Choroid plexus epithelial cell (primary cell): ENCODE results near the gene OAF.
A peak's percentile ranks its signal among the peaks of the same experiment; 100 is the strongest.

Experiments
- DNase-seq: peaks from one replicate; pipeline ENCODE4 v3.0.0-alpha.2; 2010; ENCODE audit warnings: low read depth
- H3K4me3 ChIP-seq: 2 replicates; pipeline ENCODE4 v1.5.1; 2011; ENCODE audit warnings: low read depth, mild to moderate bottlenecking, control low read depth, low read length, moderate library complexity
- TF ChIP-seq, protein P1 (sequence below): conservative IDR thresholded peaks from 2 replicates; pipeline ENCODE4 v1.5.1; 2011; ENCODE audit warnings: low read depth, mild to moderate bottlenecking, control low read depth, inconsistent platforms, low read length, moderate library complexity

OAF gene

DNA sequence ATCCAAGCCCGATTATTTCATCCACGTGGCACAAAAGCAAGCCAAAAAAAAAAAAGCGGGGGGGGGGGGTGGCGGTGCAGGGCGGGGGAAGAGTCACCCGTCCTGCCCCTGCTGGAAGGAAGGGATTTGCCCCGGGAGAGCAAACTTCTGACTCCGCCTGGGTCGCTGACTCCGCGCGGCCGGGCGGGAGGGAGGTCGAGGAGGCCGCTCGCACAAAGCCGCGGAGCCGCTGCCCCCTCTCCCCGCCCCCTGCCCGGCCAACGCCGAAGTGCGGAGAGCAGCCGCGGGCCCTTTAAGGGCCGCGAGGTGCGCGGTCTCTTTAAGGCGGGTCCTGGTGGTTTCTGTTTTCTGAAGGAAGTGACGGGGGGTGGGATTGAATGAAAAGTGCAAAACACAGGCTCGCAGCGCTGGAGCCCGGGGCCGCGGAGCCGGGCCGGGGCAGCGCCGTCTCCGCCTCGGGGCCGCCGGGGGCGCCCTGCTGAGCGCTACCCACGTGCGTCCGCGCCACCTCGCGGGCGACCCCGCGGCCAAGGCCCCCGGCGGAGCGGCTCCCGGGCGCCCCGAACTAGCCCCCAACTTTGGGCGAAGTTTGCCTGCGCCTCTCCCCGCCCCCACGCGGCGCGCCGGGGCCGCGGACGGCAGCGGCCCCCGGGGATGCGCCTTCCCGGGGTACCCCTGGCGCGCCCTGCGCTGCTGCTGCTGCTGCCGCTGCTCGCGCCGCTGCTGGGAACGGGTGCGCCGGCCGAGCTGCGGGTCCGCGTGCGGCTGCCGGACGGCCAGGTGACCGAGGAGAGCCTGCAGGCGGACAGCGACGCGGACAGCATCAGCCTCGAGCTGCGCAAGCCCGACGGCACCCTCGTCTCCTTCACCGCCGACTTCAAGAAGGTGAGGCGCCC, at the start of gene OAF:
OAF (plus strand) TSS at position 407 of the 896 bp plus-strand sequence; CDS start at position 655, 248 bp downstream.
- H3K4me3 ChIP-seq, result peak within 1 kb of the TSS; percentile 74
- peak; percentile 85 for DNase-seq
- TF ChIP-seq, protein P1, sequence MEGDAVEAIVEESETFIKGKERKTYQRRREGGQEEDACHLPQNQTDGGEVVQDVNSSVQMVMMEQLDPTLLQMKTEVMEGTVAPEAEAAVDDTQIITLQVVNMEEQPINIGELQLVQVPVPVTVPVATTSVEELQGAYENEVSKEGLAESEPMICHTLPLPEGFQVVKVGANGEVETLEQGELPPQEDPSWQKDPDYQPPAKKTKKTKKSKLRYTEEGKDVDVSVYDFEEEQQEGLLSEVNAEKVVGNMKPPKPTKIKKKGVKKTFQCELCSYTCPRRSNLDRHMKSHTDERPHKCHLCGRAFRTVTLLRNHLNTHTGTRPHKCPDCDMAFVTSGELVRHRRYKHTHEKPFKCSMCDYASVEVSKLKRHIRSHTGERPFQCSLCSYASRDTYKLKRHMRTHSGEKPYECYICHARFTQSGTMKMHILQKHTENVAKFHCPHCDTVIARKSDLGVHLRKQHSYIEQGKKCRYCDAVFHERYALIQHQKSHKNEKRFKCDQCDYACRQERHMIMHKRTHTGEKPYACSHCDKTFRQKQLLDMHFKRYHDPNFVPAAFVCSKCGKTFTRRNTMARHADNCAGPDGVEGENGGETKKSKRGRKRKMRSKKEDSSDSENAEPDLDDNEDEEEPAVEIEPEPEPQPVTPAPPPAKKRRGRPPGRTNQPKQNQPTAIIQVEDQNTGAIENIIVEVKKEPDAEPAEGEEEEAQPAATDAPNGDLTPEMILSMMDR, result no peak

DNA sequence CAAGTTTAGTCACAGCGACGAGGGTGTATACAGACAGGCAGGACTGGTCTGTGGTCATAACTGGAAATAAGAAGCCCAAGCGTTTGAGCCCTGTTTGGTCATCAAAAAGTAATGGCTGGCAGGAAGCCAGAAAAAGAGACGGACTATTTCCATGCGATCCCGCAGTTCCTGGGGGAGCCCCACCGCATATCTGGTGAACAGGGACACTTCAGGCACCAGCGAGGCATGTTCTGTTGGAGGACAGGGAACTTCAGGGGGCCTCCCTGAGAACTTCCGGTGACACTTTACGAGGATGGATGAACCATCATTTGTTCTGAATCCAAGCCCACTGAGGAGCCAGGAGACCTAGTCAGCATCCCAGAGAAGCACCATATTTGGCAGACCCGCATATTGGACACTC, 43.2 kb upstream of the OAF start:
- DNase-seq, result no peak
- H3K4me3 ChIP-seq, result no peak overlapping the region
- TF ChIP-seq, protein P1, result no peak

DNA sequence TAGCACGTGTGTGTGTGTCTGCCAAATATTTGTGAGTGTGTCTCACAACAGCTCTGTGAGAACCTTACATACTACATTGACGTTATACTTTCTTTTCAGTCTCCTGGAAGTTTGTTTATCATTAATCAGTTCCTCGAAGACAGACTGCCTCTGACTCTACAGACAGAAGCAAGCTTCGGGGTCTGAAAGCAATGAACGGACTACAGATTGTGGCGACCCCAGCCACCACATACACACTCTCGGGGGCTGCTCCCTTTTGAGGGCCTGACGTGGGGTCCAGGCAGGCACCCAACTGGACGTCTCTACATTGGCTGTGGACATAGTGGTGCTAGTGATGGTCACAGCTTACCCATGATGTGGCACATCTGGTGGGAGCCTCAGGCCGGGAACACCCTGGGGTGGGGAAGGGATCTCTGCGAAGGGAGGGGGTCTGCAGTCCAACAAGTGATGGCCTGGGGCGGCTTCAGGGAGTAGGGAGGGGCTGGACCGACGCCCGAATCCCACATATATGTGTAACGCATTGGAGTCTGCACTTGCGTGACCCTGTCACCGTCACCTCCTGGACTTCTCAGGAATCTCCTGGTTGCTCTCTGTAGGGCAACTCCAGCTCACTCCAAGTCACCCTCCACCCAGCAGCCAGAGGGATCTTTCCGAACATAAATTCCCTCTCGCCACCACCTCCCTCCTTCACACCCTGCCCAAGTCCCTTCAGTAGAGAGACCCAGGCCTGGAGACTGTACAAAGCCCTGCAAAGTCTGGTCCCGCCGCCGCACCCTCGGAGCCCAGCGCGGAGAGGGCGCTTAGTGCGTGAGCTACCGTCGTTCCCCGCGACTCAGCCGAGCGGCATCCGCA, 42.5 kb upstream of the OAF start:
- TF ChIP-seq, protein P1, result no peak
- DNase-seq, result no peak
- peak overlapping the region; percentile 58 for H3K4me3 ChIP-seq

DNA sequence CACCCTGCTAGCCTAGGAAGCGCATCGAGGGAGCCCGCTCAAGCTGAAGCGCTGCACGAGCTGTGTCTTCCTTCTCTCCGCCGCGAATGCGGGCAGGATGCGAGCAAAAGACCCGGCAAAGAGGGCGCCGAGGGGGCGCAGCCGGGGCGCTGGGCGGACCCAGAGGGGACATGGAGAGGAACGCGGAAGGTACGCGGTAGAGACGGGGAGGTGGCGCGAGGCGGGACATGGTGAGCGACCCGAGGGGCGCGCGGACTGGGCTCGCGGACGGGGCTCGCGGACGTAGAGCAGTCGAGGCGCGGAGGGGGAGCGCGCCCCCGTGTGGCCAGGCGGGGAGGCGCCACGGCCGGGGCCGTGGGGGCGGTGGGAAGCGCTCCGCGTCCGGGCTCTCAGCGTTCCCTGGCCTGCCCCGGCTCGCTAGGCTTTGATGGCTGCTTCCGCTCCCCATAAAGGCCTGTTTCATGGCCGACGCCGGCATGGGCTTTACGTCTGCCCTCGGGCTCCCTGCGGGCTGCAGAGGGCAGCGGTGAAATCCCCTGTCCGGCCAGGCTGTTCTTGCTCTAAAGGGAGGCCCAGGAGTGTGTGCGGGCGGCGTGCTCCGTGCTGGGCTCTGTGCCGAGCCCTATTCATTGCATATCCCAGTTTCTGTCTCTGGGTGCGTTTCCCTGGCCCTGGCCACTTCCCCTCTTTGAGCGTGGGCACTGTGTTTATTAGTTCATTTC, 41.7 kb upstream of the OAF start:
- DNase-seq, result peak; percentile 58
- TF ChIP-seq, protein P1, result peak; percentile 41
- peak overlapping the region; percentile 58 for H3K4me3 ChIP-seq

DNA sequence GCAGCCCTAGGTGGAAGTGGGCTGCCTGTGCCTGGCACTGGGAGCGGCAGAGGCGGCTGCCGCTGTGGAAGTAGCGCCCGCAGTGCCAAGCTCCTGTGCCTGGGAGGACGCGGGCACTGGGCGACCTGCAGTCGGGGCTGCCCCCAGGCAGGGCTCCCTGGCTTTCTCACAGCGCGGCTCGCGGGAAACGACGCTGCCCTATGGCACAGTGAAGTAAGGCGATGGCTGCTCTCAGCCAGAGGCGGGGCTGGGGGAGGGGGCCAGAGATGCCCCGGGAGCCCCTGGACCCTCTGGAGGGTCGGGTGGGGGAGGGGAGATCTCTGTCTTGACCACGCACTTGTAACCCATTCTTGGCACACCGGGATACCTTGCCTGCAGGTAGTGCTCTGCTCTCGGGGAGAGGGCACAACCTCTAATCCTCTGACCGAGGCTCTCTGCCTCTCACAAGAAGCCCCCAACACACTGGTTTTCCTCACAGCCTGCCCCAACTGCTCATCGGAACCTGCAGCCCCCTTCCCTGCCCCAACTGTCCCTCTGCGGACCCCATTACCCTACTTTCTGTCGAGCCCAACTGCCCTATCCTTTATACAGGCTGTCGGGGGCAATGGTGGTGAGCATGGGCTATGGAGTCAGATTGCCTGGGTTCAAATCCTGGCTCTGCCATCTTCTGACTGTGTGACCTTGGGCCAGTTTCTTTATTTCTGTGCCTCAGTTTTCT, 40.7 kb upstream of the OAF start:
- TF ChIP-seq, protein P1, result no peak
- no peak for DNase-seq

DNA sequence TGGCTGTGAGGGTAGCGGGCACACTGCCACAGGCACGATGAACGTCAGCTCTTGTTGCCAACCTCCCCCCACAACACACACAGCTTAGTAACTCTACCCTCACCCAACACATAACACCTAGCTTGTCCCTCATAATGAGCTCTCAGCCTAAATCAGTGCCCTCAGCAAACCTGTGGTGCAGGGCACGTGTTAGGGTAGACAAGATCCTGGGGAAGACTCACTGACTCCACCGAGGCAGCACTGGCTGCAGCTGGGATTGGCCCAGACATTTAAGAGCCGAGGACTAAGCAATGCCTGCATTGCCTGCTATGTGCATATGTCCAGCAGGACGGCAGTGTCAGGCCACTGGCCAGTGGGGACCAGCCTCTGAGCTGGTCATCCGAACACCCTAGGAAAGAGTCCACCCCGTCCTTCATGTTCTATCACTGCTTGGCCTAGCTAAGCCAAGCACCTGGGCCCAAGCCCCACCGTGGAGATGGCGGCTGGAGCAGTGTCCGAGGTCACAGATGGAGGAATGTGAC, 40.0 kb upstream of the OAF start:
- TF ChIP-seq, protein P1, result no peak
- DNase-seq, result no peak
- H3K4me3 ChIP-seq, result no peak overlapping the region

More for the DNA sequence above, 40.7 kb upstream of the OAF start:
- H3K4me3 ChIP-seq, result no peak overlapping the region
